Ovary (tissue), 3 donors: ENCODE results near the gene JAGN1.

Experiments used
- CTCF ChIP-seq, 3 donors: fragments of 450-650 bp in 2 of 3; fragments of 200-600 bp in 1 of 3; IDR thresholded peaks; one replicate each; pipeline versions ENCODE4 v1.5.1 to v1.8.0; 2016 to 2022; ENCODE audit warnings: antibody characterized with exemption in 3 of 3, mild to moderate bottlenecking in 1 of 3
- EP300 ChIP-seq: sonication (generic); formaldehyde crosslinking; IDR thresholded peaks from one replicate; pipeline ENCODE4 v1.6.1; 2017; ENCODE audit warnings: antibody characterized with exemption
- POLR2A ChIP-seq: fragments of 450-650 bp; IDR thresholded peaks from one replicate; pipeline ENCODE4 v1.6.1; 2017; ENCODE audit warnings: antibody characterized with exemption, mild to moderate bottlenecking, moderate library complexity
- donor health status: DM: no; HTN: no; CAD: no.

GRCh38 chr3:9912294-9912935 is 22.0 kb downstream of the JAGN1 start:
- no peak for TF ChIP-seq POLR2A
- no peak for TF ChIP-seq CTCF (IDR thresholded peaks at IDR 0.05)
- TF ChIP-seq EP300: no peak
